ENCODE results near the gene TRPM8.

TRPM8 gene

DNA sequence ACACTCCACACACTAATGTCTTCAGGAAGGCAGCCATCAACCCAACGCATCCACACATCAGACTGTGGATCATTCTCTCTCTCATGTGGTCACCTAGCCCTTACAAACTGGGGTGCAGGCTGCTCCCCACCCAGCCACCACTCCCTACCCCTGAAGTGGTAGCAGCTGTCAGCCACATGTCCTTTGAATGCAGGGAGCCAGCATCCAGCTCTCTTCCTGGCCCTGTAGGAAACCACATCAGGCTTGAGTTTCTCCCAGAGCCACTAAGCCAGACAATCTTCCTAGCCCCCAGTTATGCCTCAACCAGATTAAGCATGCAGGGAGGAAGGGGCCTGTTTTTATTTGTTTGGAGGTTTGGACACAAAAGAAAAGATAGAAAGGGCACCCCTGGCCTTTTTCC, 80.5 kb downstream of the TRPM8 start:
- TF ChIP-seq YY1 (IDR thresholded peaks at IDR 0.05; ENCODE audit: low read depth) (no peak), CREB1 (IDR thresholded peaks at IDR 0.05; ENCODE audit: low read depth) (no peak), ZBTB7A (IDR thresholded peaks at IDR 0.05; ENCODE audit: low read depth) (no peak), MAX (IDR thresholded peaks at IDR 0.05) (no peak), RAD21 (IDR thresholded peaks at IDR 0.05; ENCODE audit: low read depth) (no peak), TAF1 (IDR thresholded peaks at IDR 0.05; ENCODE audit: low read depth) (no peak), EGR1 (IDR thresholded peaks at IDR 0.05) (no peak), FOXM1 (IDR thresholded peaks at IDR 0.05; ENCODE audit: borderline replicate concordance, low read depth) (no peak), NFIC (IDR thresholded peaks at IDR 0.05) (no peak), TEAD4 (IDR thresholded peaks at IDR 0.05) (no peak), EP300 (IDR thresholded peaks at IDR 0.05; ENCODE audit: borderline replicate concordance) (no peak), TCF12 (IDR thresholded peaks at IDR 0.05; ENCODE audit: low read depth) (no peak)
- TF ChIP-seq, protein P1, sequence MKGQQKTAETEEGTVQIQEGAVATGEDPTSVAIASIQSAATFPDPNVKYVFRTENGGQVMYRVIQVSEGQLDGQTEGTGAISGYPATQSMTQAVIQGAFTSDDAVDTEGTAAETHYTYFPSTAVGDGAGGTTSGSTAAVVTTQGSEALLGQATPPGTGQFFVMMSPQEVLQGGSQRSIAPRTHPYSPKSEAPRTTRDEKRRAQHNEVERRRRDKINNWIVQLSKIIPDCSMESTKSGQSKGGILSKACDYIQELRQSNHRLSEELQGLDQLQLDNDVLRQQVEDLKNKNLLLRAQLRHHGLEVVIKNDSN (IDR thresholded peaks at IDR 0.05): no peak

GRCh38 chr2:233999182-233999581, 82.0 kb downstream of the TRPM8 start:
- TF ChIP-seq, protein P1 (IDR thresholded peaks at IDR 0.05): peak; percentile 61
- TF ChIP-seq EP300 (IDR thresholded peaks at IDR 0.05; ENCODE audit: borderline replicate concordance): no peak

GRCh38 chr2:234001380-234002160, 84.4 kb downstream of the TRPM8 start:
- TF ChIP-seq EP300 (IDR thresholded peaks at IDR 0.05; ENCODE audit: borderline replicate concordance): no peak
- no peak for TF ChIP-seq CEBPB (IDR thresholded peaks at IDR 0.05)
- TF ChIP-seq YY1 (IDR thresholded peaks at IDR 0.05; ENCODE audit: low read depth): no peak
- TF ChIP-seq EGR1 (IDR thresholded peaks at IDR 0.05): no peak
- TF ChIP-seq, protein P2, sequence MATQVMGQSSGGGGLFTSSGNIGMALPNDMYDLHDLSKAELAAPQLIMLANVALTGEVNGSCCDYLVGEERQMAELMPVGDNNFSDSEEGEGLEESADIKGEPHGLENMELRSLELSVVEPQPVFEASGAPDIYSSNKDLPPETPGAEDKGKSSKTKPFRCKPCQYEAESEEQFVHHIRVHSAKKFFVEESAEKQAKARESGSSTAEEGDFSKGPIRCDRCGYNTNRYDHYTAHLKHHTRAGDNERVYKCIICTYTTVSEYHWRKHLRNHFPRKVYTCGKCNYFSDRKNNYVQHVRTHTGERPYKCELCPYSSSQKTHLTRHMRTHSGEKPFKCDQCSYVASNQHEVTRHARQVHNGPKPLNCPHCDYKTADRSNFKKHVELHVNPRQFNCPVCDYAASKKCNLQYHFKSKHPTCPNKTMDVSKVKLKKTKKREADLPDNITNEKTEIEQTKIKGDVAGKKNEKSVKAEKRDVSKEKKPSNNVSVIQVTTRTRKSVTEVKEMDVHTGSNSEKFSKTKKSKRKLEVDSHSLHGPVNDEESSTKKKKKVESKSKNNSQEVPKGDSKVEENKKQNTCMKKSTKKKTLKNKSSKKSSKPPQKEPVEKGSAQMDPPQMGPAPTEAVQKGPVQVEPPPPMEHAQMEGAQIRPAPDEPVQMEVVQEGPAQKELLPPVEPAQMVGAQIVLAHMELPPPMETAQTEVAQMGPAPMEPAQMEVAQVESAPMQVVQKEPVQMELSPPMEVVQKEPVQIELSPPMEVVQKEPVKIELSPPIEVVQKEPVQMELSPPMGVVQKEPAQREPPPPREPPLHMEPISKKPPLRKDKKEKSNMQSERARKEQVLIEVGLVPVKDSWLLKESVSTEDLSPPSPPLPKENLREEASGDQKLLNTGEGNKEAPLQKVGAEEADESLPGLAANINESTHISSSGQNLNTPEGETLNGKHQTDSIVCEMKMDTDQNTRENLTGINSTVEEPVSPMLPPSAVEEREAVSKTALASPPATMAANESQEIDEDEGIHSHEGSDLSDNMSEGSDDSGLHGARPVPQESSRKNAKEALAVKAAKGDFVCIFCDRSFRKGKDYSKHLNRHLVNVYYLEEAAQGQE (IDR thresholded peaks at IDR 0.05; ENCODE audit: low read depth): no peak
- no peak for TF ChIP-seq RAD21 (IDR thresholded peaks at IDR 0.05; ENCODE audit: low read depth)
- no peak for TF ChIP-seq MAX (IDR thresholded peaks at IDR 0.05)
- TF ChIP-seq ZBTB7A (IDR thresholded peaks at IDR 0.05; ENCODE audit: low read depth): no peak

DNA sequence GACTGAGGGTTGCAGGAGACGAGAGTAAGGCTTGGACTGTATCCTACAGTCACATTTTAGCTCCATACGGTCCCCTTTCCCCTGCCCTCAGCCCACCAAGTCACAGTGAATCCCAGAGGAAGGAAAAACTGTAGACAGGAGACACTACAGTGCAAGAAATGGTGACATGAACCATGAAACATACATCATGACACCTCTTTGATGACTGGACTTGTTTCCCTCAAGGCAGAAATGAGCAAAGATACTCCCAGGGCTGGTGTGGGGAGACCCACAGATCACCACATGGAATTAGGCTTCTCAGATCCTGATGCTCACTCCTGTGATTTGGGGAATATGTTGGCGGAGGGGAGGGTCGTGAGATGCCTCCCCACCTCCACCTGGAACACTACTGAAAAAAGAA, 85.1 kb downstream of the TRPM8 start:
- TF ChIP-seq TCF12 (IDR thresholded peaks at IDR 0.05; ENCODE audit: low read depth): no peak
- TF ChIP-seq FOXM1 (IDR thresholded peaks at IDR 0.05; ENCODE audit: borderline replicate concordance, low read depth): no peak
- no peak for TF ChIP-seq MAX (IDR thresholded peaks at IDR 0.05)
- no peak for TF ChIP-seq CREB1 (IDR thresholded peaks at IDR 0.05; ENCODE audit: low read depth)
- no peak for TF ChIP-seq TEAD4 (IDR thresholded peaks at IDR 0.05)
- TF ChIP-seq TAF1 (IDR thresholded peaks at IDR 0.05; ENCODE audit: low read depth): no peak
- no peak for TF ChIP-seq ZBTB7A (IDR thresholded peaks at IDR 0.05; ENCODE audit: low read depth)
- no peak for TF ChIP-seq RAD21 (IDR thresholded peaks at IDR 0.05; ENCODE audit: low read depth)
- no peak for TF ChIP-seq NFIC (IDR thresholded peaks at IDR 0.05)
- TF ChIP-seq YY1 (IDR thresholded peaks at IDR 0.05; ENCODE audit: low read depth): no peak
- TF ChIP-seq, protein P1 (IDR thresholded peaks at IDR 0.05): no peak
- no peak for TF ChIP-seq EGR1 (IDR thresholded peaks at IDR 0.05)
- TF ChIP-seq CEBPB (IDR thresholded peaks at IDR 0.05): no peak
- no peak for TF ChIP-seq EP300 (IDR thresholded peaks at IDR 0.05; ENCODE audit: borderline replicate concordance)
- TF ChIP-seq, protein P2 (IDR thresholded peaks at IDR 0.05; ENCODE audit: low read depth): no peak

DNA sequence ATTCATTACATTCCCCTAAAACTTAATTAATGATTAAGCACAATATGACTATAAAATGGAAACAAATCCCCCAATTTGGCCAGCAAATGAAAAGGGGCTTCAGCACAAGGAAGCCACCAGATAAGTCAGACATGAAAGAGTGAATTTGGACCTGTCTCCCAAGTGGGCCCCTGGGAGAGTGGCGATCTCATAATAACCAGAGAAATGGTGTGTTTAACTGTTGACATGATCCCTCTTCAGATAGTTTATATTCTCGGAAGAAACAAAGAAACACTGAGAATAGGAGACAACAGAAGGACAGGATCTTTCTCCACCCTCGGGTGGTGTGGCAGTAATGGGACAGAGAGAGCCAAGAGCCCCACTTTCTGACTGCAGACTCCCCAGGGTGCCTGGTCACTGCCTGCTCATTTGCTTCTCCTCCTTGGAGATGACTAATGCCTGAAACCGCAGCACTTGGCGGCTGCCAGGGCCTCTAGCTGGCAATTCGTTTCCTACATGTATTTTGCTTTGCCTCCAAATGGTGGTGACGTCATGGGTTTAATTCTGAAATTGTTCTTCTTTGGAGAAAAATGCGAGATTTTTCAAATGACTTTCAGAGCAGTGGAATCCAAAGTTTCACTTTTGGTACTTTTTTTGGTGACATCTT, 86.9 kb downstream of the TRPM8 start:
- TF ChIP-seq CREB1 (IDR thresholded peaks at IDR 0.05; ENCODE audit: low read depth) (no peak), TEAD4 (IDR thresholded peaks at IDR 0.05) (0 out of 2 replicates have a peak, but pooled peaks have one; percentile 6), MAX (IDR thresholded peaks at IDR 0.05) (no peak), YY1 (IDR thresholded peaks at IDR 0.05; ENCODE audit: low read depth) (no peak), CEBPB (IDR thresholded peaks at IDR 0.05) (no peak), RAD21 (IDR thresholded peaks at IDR 0.05; ENCODE audit: low read depth) (no peak), EGR1 (IDR thresholded peaks at IDR 0.05) (no peak), NFIC (IDR thresholded peaks at IDR 0.05) (peak; percentile 76), FOXM1 (IDR thresholded peaks at IDR 0.05; ENCODE audit: borderline replicate concordance, low read depth) (no peak), ZBTB7A (IDR thresholded peaks at IDR 0.05; ENCODE audit: low read depth) (no peak), EP300 (IDR thresholded peaks at IDR 0.05; ENCODE audit: borderline replicate concordance) (peak; percentile 33; the same call in 1 of the 2 replicates), TAF1 (IDR thresholded peaks at IDR 0.05; ENCODE audit: low read depth) (no peak), TCF12 (IDR thresholded peaks at IDR 0.05; ENCODE audit: low read depth) (peak; percentile 44; the same call in 1 of the 2 replicates)
- TF ChIP-seq, protein P2 (IDR thresholded peaks at IDR 0.05; ENCODE audit: low read depth): no peak
- TF ChIP-seq, protein P1 (IDR thresholded peaks at IDR 0.05): no peak
